Vagina (tissue), 2 donors: ENCODE measurements around the gene CTDSPL. TPM values are rescaled to one million over a fixed set of nuclear protein-coding genes. Genes with fewer than 3 reads are reported as not detected.

Experiments
- DNase-seq, 2 donors: peaks; one replicate each; pipeline ENCODE4 v3.0.0-alpha.2; 2017; ENCODE audit errors: extremely low spot score in 2 of 2
- H3K27ac ChIP-seq: fragments of 200-600 bp; sonication (generic); one replicate; pipeline ENCODE4 v1.5.1; 2019
- H3K27me3 ChIP-seq: fragments of 200-600 bp; sonication (generic); one replicate; pipeline ENCODE4 v1.5.1; 2019
- H3K36me3 ChIP-seq, 2 donors: fragments of 200-600 bp; sonication (generic); one replicate each; pipeline ENCODE4 v1.5.1; 2017 to 2019
- H3K4me1 ChIP-seq: fragments of 200-600 bp; sonication (generic); one replicate; pipeline ENCODE4 v1.5.1; 2019
- H3K4me3 ChIP-seq, 2 donors: fragments of 200-600 bp; sonication (generic); 1 replicate in 1 of 2; 2 replicates in 1 of 2; pipeline ENCODE4 v1.5.1; 2016 to 2019
- H3K9me3 ChIP-seq: fragments of 200-600 bp; sonication (generic); one replicate; pipeline ENCODE4 v1.5.1; 2019
- POLR2A ChIP-seq, 2 donors: fragments of 450-650 bp; IDR thresholded peaks; one replicate each; pipeline ENCODE4 v1.6.1; 2017; ENCODE audit warnings: antibody characterized with exemption in 2 of 2, mild to moderate bottlenecking in 2 of 2, moderate library complexity in 2 of 2
- POLR2AphosphoS5 ChIP-seq, 2 donors: sonication (generic); formaldehyde crosslinking; IDR thresholded peaks; one replicate each; pipeline ENCODE4 v1.9.0; 2017; ENCODE audit warnings: antibody characterized with exemption in 2 of 2, mild to moderate bottlenecking in 2 of 2, low read depth in 1 of 2; ENCODE audit not compliant: insufficient read depth in 1 of 2
- intact Hi-C: fragments of 100-400 bp; cut with DNase I; formaldehyde crosslinking; loops from one replicate; pipeline ENCODE4 v1.15.1; 2023
- total RNA-seq: library from RNA; depleted of rRNA; stranded (reverse); fragments of >200 nt; gene quantifications from one replicate; pipeline ENCODE4 v1.2.3, GENCODE V29; 2016
- TF ChIP-seq, protein P1 (sequence below), 3 experiments: fragments of 450-650 bp in 2 of 3; fragments of 200-600 bp in 1 of 3; sonication (generic) in 1 of 3; IDR thresholded peaks; one replicate each; pipeline ENCODE4 v1.5.1; 2017 to 2019; ENCODE audit warnings: antibody characterized with exemption in 3 of 3, mild to moderate bottlenecking in 2 of 3, moderate library complexity in 2 of 3

Gene CTDSPL
- total RNA-seq, 1 donor from 2014 or later: 28.0 TPM

- H3K4me1 ChIP-seq: peaks cover 32% of the 10 kb centered on the region
- no peak overlapping the region for H3K27ac ChIP-seq
- no peaks in the 10 kb centered on the region for H3K27me3 ChIP-seq
- intact Hi-C loops: no loop called here
- TF ChIP-seq POLR2A (IDR thresholded peaks at IDR 0.05): no peak
- TF ChIP-seq, protein P1, sequence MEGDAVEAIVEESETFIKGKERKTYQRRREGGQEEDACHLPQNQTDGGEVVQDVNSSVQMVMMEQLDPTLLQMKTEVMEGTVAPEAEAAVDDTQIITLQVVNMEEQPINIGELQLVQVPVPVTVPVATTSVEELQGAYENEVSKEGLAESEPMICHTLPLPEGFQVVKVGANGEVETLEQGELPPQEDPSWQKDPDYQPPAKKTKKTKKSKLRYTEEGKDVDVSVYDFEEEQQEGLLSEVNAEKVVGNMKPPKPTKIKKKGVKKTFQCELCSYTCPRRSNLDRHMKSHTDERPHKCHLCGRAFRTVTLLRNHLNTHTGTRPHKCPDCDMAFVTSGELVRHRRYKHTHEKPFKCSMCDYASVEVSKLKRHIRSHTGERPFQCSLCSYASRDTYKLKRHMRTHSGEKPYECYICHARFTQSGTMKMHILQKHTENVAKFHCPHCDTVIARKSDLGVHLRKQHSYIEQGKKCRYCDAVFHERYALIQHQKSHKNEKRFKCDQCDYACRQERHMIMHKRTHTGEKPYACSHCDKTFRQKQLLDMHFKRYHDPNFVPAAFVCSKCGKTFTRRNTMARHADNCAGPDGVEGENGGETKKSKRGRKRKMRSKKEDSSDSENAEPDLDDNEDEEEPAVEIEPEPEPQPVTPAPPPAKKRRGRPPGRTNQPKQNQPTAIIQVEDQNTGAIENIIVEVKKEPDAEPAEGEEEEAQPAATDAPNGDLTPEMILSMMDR (IDR thresholded peaks at IDR 0.05): no peak
- no peak for TF ChIP-seq POLR2AphosphoS5 (IDR thresholded peaks at IDR 0.05; ENCODE audit: insufficient read depth in 1 of 2, low read depth in 1 of 2)
- H3K36me3 ChIP-seq: no peaks in the 10 kb centered on the region
- H3K9me3 ChIP-seq: no peaks in the 10 kb centered on the region
- DNase-seq: no peak
- H3K4me3 ChIP-seq: no peak overlapping the region
These were observed 70.8 kb downstream of the CTDSPL start for GRCh38 chr3:37932505-37932904.

- H3K4me1 ChIP-seq: peaks cover 50% of the 10 kb centered on the region
- H3K9me3 ChIP-seq: no peaks in the 10 kb centered on the region
- H3K27me3 ChIP-seq: no peaks in the 10 kb centered on the region
- DNase-seq: no peak
- TF ChIP-seq POLR2AphosphoS5 (IDR thresholded peaks at IDR 0.05; ENCODE audit: insufficient read depth in 1 of 2, low read depth in 1 of 2): no peak
- TF ChIP-seq, protein P1 (IDR thresholded peaks at IDR 0.05): no peak
- no peak overlapping the region for H3K4me3 ChIP-seq
- intact Hi-C loops: no loop called here
- peak overlapping the region; percentile 30 for H3K27ac ChIP-seq
- no peaks in the 10 kb centered on the region for H3K36me3 ChIP-seq
These were observed 73.1 kb downstream of the CTDSPL start for GRCh38 chr3:37934631-37935289.

DNA sequence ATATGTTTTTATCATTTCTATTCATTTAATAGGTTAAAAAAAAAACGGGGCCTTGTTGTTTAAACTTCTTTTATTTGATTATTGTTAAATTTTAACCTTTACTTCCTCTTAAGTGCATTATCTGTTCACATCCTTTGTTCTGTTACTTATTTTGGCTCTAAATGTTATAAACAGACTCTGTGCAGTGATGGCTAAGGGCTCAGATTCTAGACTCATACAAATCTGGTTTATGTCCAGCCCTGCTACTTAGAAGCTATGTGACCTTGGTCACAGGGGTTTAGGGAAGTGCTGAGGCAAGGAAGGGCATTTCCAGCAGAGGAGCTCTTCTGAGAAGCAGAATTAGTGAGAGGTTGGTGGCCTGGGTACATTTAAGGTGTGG is 73.6 kb downstream of the CTDSPL start:
- H3K9me3 ChIP-seq: no peaks in the 10 kb centered on the region
- H3K4me1 ChIP-seq: peaks cover 55% of the 10 kb centered on the region
- intact Hi-C loops: no loop called here
- TF ChIP-seq POLR2A (IDR thresholded peaks at IDR 0.05) (no peak), POLR2AphosphoS5 (IDR thresholded peaks at IDR 0.05; ENCODE audit: insufficient read depth in 1 of 2, low read depth in 1 of 2) (no peak)
- TF ChIP-seq, protein P1 (IDR thresholded peaks at IDR 0.05): no peak
- H3K27me3 ChIP-seq: no peaks in the 10 kb centered on the region
- no peak overlapping the region for H3K4me3 ChIP-seq
- H3K27ac ChIP-seq: peak overlapping the region; percentile 30
- DNase-seq: no peak
- no peaks in the 10 kb centered on the region for H3K36me3 ChIP-seq

DNA sequence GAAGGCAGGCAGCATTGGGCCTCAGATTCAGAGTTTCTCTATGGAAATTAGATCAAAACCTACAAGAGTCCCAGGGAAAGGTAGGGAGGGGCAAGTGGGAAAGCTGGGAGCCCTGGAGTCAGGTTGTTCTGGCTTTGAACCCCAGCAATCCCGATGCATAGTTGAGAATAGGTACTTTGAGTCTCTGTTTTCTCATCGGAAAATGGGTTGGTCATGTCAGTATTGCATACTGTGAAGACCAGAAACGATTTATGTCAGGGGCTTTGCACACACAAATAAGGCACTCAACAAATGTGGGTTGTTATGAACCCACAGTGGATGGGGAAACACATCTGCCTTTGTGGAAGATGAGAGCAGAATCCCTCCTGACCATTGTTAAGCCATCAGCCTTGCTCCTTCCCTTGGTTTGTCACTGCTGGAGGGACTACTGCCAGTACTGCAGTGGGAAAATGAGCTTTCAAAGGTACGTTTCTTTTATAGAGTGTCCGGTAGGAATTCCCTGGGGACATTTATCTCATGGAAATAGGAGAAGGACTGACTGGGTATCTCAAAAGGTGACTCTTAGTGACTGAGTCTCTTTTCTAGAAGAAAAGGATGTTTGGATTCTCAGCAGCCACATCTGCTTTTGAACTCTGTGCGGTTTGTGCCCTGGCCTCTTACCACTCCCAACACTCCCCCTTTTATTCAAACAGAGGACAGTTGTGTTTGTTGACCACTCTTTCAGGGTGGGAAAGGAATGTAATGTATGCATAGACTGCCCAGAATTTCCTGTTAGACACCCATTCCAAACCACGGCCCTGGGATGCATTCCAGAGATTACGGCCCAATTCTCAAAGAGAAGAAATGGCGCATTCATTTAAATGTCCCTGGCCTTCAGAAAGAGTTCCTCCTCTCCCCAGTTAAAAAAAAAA is 74.3 kb downstream of the CTDSPL start:
- no peak for DNase-seq
- Histone ChIP-seq H3K9me3 (no peaks in the 10 kb centered on the region), H3K4me3 (no peak overlapping the region), H3K27ac (peak overlapping the region; percentile 30), H3K27me3 (no peaks in the 10 kb centered on the region), H3K36me3 (no peaks in the 10 kb centered on the region), H3K4me1 (peaks cover 62% of the 10 kb centered on the region)
- intact Hi-C loops: no loop called here
- no peak for TF ChIP-seq POLR2AphosphoS5 (IDR thresholded peaks at IDR 0.05; ENCODE audit: insufficient read depth in 1 of 2, low read depth in 1 of 2)
- TF ChIP-seq, protein P1 (IDR thresholded peaks at IDR 0.05): no peak
- no peak for TF ChIP-seq POLR2A (IDR thresholded peaks at IDR 0.05)

DNA sequence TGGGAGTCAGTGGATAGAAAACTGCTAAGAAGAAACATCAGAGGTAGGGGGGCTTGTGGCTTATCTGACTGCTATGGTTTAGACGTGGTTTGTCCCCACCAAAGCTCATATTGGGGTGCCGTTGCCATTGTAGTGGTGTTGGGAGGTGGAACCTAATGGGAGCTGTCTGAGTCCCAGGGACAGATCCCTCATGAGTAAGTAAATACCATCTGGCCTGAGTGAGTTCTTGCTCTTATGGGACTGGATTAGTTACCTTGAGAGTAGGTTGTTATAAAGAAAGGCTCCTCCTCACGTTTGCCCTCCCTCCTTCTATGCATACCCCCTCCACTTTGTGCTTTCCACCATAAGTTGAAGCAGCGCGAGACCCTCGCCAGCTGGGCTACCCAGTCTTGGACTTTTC is 75.5 kb downstream of the CTDSPL start:
- Histone ChIP-seq H3K36me3 (no peaks in the 10 kb centered on the region), H3K4me3 (no peak overlapping the region), H3K27me3 (no peaks in the 10 kb centered on the region), H3K27ac (no peak overlapping the region), H3K4me1 (peaks cover 74% of the 10 kb centered on the region), H3K9me3 (no peaks in the 10 kb centered on the region)
- no peak for TF ChIP-seq POLR2A (IDR thresholded peaks at IDR 0.05)
- TF ChIP-seq POLR2AphosphoS5 (IDR thresholded peaks at IDR 0.05; ENCODE audit: insufficient read depth in 1 of 2, low read depth in 1 of 2): no peak
- TF ChIP-seq, protein P1 (IDR thresholded peaks at IDR 0.05): no peak
- no peak for DNase-seq
- intact Hi-C loops: no loop called here
